Stimulated activated CD8-positive, alpha-beta memory T cell treated with anti-CD3 and anti-CD28 coated beads, Interleukin-2, amount 100 ng/mL, for 48 hours (primary cell): ENCODE measurements around the gene ARID4B.
"Not testable (repeated sequence)": the region's sequence is repeated elsewhere in the genome, so short reads cannot be mapped to it uniquely, and the experiment has no call there.

Experiments
- DNase-seq, 2 donors: peaks; one replicate each; pipeline ENCODE4 v3.0.0-alpha.2; 2020; ENCODE audit warnings: low read depth in 2 of 2

Gene ARID4B

GRCh38 chr1:235227414-235227813 is 100.6 kb downstream of the ARID4B start:
- no peak for DNase-seq

- no peak for DNase-seq
Measured at GRCh38 chr1:235226933-235227332, 101.0 kb downstream of the ARID4B start.

- no peak for DNase-seq
Measured at GRCh38 chr1:235225299-235225698, 102.7 kb downstream of the ARID4B start.

GRCh38 chr1:235221653-235222375 is 106.2 kb downstream of the ARID4B start:
- DNase-seq = no peak

GRCh38 chr1:235215453-235215852 is 112.5 kb downstream of the ARID4B start:
- no peak for DNase-seq

- not testable (repeated sequence) for DNase-seq
Measured at GRCh38 chr1:235214962-235215361, 113.0 kb downstream of the ARID4B start.

GRCh38 chr1:235213752-235214151 is 114.2 kb downstream of the ARID4B start:
- DNase-seq = no peak

GRCh38 chr1:235211517-235211916 is 116.5 kb downstream of the ARID4B start:
- no peak for DNase-seq

GRCh38 chr1:235207209-235207565 is 120.8 kb downstream of the ARID4B start:
- DNase-seq = peak in 1 of 2 donors; percentile 38

GRCh38 chr1:235206533-235207208 is 121.3 kb downstream of the ARID4B start:
- no peak for DNase-seq

- DNase-seq = no peak
Measured at GRCh38 chr1:235205687-235206086, 122.3 kb downstream of the ARID4B start.

- no peak for DNase-seq
Measured at GRCh38 chr1:235203428-235203827, 124.6 kb downstream of the ARID4B start.

- DNase-seq = not testable (repeated sequence)
Measured at GRCh38 chr1:235202447-235202846, 125.5 kb downstream of the ARID4B start.

GRCh38 chr1:235199441-235199840 is 128.5 kb downstream of the ARID4B start:
- no peak for DNase-seq

- no peak for DNase-seq
Measured at GRCh38 chr1:235190431-235190830, 137.5 kb downstream of the ARID4B start.

GRCh38 chr1:235187316-235187715 is 140.7 kb downstream of the ARID4B start:
- DNase-seq = no peak

- no peak for DNase-seq
Measured at GRCh38 chr1:235181561-235182245, 146.3 kb downstream of the ARID4B start.

- DNase-seq = no peak
Measured at GRCh38 chr1:235180916-235181460, 147.0 kb downstream of the ARID4B start.

GRCh38 chr1:235176486-235176885 is 151.5 kb downstream of the ARID4B start:
- DNase-seq = no peak

- DNase-seq = no peak
Measured at GRCh38 chr1:235169986-235170385, 158.0 kb downstream of the ARID4B start.

- no peak for DNase-seq
Measured at GRCh38 chr1:235168375-235168774, 159.6 kb downstream of the ARID4B start.

- no peak for DNase-seq
Measured at GRCh38 chr1:235161685-235162327, 166.2 kb downstream of the ARID4B start.
